ENCODE data around the gene RPL27A.

RPL27A gene

GRCh38 chr11:8676458-8676857 is 6.1 kb upstream of the RPL27A start:
- no peak for DNase-seq

GRCh38 chr11:8679006-8679405 is 3.6 kb upstream of the RPL27A start:
- DNase-seq = no peak

- DNase-seq = no peak
Measured at GRCh38 chr11:8681837-8682302, 722 bp upstream of the RPL27A start.

DNA sequence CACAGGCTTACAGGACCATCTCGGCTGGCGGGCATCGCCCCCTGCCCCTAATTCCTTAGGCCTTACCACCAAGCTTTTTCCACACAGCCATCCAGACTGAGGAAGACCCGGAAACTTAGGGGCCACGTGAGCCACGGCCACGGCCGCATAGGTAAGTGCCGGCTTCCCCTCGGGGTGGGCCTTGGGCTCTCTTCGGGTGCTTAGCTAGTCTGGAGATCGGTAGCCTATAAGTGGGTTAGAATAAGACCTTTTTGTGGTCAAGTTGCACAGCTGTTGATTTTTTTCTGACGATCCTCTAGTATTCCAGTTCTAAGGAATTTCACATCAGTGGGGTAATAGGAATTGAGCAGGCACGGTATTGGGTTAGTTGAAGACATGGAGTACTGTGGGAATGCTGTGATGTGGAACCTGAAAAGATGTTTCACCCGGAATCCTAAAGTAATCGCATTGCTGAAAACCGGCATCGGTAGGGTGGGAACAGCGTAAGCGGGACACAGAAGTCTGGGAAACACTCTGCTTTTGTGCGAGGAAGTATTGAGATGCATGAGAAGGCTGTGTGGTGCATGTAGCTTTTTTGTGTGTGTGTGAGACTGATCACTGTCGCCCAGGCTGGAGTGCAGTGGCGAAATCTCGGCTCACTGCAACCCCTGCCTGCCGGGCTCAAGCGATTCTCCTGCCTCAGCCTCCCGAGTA is 669 bp downstream of the RPL27A start:
- peak; percentile 49 for DNase-seq

GRCh38 chr11:8684600-8685290 is 2.2 kb downstream of the RPL27A start:
- DNase-seq = no peak

DNA sequence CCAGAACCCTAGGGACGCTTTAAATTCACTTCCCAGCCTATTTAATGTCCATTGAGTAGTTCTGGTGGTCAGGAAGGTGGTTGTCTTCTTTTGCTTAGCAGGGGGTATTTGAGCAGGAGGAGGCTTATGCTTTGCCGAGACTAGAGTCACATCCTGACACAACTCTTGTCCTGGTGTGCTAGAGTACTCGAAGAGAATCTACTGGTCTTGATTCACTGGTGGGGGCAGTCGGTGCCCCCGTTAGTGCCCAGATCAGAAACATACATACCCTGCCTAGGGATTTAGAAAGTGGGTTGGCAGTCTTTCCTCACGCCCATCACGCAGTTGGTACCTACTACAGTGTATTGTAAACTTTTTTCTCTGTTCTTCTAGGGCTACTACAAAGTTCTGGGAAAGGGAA is 2.7 kb downstream of the RPL27A start:
- no peak for DNase-seq

DNA sequence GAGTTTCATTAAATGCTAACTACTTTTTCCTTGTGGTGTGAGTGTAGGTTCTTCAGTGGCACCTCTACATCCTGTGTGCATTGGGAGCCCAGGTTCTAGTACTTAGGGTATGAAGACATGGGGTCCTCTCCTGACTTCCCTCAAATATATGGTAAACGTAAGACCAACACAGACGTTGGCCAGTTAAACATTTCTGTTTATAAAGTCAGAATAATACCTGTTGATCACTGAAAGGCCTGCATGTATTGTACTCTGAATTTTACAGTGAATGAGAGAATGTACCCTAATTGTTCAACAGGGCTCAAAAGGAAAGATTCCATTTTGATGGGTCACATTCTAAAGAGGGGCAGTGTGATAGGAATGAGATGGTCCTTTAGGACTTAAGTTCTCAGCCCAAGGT is 3.2 kb downstream of the RPL27A start:
- no peak for DNase-seq

DNA sequence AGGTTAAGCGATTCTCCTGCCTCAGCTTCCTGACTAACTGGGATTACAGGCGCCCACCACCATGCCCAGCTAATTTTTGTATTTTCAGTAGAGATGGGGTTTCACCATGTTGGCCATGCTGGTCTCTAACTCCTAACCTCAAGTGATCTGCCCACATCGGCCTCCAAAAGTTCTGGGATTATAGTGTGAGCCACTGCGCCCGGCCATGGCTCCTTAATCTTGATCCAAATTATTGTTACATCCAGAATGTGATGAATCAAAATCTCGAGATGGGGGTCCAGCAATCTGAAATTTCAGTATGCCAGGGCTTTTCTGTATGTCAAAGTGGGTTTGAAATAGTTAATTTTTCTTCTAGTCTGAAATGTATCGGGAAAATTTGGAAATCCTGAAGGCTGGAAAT is 3.7 kb downstream of the RPL27A start:
- no peak for DNase-seq

GRCh38 chr11:8688414-8689362 is 6.1 kb downstream of the RPL27A start:
- DNase-seq = peak; percentile 97

DNA sequence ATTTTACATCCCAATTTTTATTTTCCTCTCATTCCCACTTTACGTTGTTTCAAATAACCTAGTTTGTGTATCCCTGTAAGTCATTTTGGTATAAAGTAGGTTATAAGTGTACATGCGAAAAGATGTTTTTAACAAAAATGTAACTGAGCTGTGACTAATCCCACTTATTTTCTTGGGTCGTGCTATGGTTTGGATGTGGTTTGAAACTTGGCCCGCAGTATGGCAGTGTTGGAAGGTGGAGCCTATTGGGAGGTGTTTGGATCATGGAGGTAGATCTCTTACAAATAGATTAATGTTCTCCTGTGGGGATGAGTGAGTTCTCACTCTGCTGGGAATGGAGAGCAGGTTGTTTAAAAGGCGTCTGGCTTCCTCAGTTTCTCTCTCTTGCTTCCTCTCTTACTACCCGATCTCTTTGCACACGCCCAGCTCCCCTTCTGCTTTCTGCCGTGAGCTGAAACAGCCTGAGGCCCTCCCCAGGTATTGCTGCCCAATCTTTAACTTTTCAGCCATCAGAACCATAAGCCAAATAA is 7.2 kb downstream of the RPL27A start:
- no peak for DNase-seq

GRCh38 chr11:8690374-8691342 is 8.1 kb downstream of the RPL27A start:
- no peak for DNase-seq

DNA sequence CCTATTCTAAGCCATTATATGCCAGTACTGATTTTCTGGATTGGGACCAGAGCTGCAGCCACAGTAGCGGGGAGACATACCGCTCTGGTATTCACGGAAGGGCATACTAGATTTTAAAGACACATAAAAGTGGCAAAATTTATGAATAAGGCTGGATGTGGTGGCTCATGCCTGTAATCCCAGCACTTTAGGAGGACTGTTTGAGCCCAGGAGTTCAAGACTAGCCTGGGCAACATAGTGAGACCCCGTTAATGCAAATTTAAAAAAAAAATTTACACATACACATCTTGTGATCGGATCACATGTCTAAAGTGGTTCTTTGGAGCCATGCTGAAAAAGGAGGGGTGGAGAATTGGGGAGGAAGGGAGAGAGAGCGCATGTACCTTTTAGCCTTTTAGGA is 9.0 kb downstream of the RPL27A start:
- DNase-seq = no peak

- DNase-seq = no peak
Measured at GRCh38 chr11:8692417-8692816, 9.8 kb downstream of the RPL27A start.

GRCh38 chr11:8693010-8693551 is 10.5 kb downstream of the RPL27A start:
- no peak for DNase-seq

DNA sequence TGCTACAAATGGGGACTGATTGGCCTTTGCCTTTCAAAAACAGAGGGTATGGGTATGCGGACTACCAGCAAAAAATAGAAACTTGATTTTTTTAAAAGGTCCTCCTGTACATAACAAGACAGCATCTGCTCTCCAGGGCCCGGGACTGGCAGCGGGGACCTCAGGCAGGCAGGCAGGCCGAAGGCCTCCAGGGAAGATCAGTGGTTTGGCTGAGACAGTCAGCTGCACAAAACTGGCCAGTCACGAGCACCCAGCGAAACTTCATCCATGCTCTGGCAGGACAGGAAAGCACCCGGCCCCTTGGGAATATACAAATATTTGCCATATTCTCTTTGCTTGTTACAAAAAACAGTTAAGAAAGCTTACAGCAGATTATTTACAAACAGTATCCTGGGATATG is 11.0 kb downstream of the RPL27A start:
- DNase-seq = no peak

- no peak for DNase-seq
Measured at GRCh38 chr11:8694137-8694536, 11.5 kb downstream of the RPL27A start.

DNA sequence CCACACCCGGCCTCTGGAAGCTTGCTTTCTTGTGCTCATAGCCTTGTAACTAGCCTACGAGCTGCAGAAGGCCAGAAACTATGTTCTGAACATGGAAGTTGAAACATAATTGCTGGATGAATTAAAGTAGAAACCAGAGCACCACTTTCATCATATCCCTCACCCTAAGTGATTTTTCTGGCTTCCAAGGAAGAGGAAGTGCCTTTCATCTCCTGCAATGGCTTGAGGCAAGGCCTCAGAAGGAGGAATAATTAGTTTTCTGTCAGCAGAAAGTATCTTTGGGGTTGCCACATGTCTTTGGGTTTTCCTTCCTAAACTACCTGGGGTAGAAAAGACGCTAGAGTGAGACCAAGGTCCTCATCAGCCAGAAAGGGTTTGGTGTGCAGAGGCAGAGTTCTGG is 14.5 kb downstream of the RPL27A start:
- DNase-seq = no peak

DNA sequence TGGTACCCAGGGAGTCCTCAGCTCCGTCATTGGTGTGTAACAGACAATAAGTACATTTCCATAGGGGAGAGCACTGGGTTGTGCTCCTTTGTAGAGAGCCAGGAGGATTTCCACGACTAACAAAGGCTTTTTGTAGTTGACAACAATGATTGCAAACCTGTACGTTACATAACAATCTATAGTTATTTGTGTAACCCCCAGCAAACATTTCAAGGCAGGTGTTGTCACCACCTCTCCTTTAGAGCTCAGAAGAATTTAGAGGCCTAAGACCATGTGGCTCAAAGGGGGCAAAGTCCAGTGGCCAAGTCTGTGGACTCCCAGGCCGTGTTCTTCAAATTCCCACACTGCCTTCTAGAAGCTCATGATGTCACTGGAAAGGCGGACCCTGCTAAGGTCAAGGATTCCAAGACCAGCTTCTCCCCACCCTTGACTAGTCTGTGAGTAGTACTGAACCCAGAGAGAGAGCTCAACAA is 15.8 kb downstream of the RPL27A start:
- DNase-seq = no peak

DNA sequence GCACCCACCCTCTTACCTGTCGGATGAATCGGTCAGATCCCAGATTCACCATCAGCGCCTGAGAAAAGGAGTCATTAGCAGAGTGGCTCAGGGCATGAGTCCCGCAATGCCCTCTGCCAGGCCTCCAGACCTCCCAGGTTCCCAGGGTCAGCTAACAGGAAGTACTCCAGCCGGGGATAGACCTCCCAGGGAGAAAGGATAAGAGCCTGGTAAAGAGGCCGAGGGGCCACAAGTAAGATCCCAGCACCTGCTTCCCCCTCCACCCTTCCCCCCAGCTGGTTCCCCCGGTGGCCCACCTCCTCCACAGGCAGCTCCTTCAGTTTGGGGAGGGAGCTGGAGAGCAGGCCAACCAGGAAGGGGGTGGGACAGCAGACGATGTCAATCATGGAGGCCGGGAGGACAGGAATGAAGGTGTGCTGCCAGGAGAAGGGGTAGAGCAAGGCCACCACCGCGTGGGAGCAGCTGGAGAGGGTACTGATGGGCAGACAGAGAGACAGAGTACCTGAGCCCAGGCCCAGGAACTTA is 16.4 kb downstream of the RPL27A start:
- no peak for DNase-seq

- no peak for DNase-seq
Measured at GRCh38 chr11:8699903-8700302, 17.3 kb downstream of the RPL27A start.

DNA sequence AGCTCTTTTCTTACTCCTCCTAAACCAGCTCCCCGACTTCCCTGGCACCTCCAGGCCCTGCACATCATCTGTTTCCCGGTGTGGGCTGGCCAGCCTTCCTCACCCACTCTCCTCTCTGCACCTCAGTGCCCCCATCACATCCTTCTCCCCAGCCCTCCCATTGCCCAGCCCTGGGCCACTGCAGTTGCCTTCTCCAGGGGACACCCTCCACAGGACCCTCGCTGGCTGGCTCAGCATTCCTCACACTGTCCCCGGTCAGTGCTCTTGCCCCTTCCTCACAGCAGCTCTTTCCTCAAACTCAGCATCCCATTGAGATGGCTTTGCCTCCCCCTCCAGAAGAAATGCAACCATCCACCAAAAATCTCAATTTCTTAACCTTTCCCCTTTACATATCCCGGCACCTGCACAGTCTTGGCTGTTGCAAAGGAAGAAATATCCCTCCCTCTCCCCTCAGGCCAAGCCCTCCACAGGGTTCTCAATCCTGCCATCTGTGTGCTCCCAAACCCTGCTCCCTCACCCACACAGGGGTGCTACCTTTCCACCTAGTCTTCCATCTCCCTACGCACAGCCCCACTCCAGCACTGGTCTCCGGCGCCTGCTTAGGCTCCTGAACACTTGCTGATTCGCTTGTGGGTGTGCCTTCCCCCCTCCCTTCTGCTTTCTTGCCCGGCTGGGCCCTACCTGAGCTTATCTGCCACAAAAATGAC is 19.5 kb downstream of the RPL27A start:
- no peak for DNase-seq
